DMS153 treated with DMSO at 0.1 percent for 48 hours (cell line): Measurements from ENCODE around the gene C4orf50.

Source experiments
- DNase-seq: peaks from one replicate; lab custom pipeline; 2025; ENCODE audit not compliant: unreplicated experiment; lab: John Stamatoyannopoulos, UW

C4orf50 gene

GRCh38 chr4:6018331-6018730 lies at the start of gene C4orf50:
Gene C4orf50, minus strand, starts transcription at chr4:6018431.
- DNase-seq, result no peak

- DNase-seq, result no peak
These were observed 47.8 kb upstream of the C4orf50 start for GRCh38 chr4:6065934-6066590.

GRCh38 chr4:6065166-6065565 lies 46.9 kb upstream of the C4orf50 start:
- DNase-seq, result no peak

- DNase-seq, result no peak
These were observed 46.2 kb upstream of the C4orf50 start for GRCh38 chr4:6064383-6064782.

- no peak for DNase-seq
These were observed 45.5 kb upstream of the C4orf50 start for GRCh38 chr4:6063684-6064083.

GRCh38 chr4:6062133-6062532 lies 43.9 kb upstream of the C4orf50 start:
- DNase-seq, result no peak

- no peak for DNase-seq
These were observed 41.2 kb upstream of the C4orf50 start for GRCh38 chr4:6059375-6059805.

- no peak for DNase-seq
These were observed 40.5 kb upstream of the C4orf50 start for GRCh38 chr4:6058531-6059374.

GRCh38 chr4:6056976-6057766 lies 38.9 kb upstream of the C4orf50 start:
- no peak for DNase-seq

- DNase-seq, result no peak
These were observed 37.2 kb upstream of the C4orf50 start for GRCh38 chr4:6055436-6055835.

GRCh38 chr4:6055030-6055429 lies 36.8 kb upstream of the C4orf50 start:
- no peak for DNase-seq

- no peak for DNase-seq
These were observed 36.1 kb upstream of the C4orf50 start for GRCh38 chr4:6054162-6054922.

- DNase-seq, result no peak
These were observed 34.4 kb upstream of the C4orf50 start for GRCh38 chr4:6052679-6053078.

GRCh38 chr4:6050551-6050950 lies 32.3 kb upstream of the C4orf50 start:
- DNase-seq, result no peak

GRCh38 chr4:6049985-6050384 lies 31.8 kb upstream of the C4orf50 start:
- no peak for DNase-seq

GRCh38 chr4:6049278-6049677 lies 31.0 kb upstream of the C4orf50 start:
- DNase-seq, result no peak

GRCh38 chr4:6048537-6048936 lies 30.3 kb upstream of the C4orf50 start:
- no peak for DNase-seq

- DNase-seq, result no peak
These were observed 29.0 kb upstream of the C4orf50 start for GRCh38 chr4:6047130-6047673.

GRCh38 chr4:6046526-6047129 lies 28.4 kb upstream of the C4orf50 start:
- no peak for DNase-seq

GRCh38 chr4:6044805-6045204 lies 26.6 kb upstream of the C4orf50 start:
- no peak for DNase-seq
